GM18502 (cell line): ENCODE results near the gene ADAMTSL5.
"Not testable (repeated sequence)": the region's sequence is repeated elsewhere in the genome, so short reads cannot be mapped to it uniquely, and the experiment has no call there.

ENCODE experiments used
- ATAC-seq: cut with Tn5 transposase; IDR thresholded peaks from one replicate; pipeline ENCODE4 v1.9.1; 2021; ENCODE audit warnings: mild to moderate bottlenecking; ENCODE audit not compliant: unreplicated experiment, poor library complexity

Gene ADAMTSL5, protein sequence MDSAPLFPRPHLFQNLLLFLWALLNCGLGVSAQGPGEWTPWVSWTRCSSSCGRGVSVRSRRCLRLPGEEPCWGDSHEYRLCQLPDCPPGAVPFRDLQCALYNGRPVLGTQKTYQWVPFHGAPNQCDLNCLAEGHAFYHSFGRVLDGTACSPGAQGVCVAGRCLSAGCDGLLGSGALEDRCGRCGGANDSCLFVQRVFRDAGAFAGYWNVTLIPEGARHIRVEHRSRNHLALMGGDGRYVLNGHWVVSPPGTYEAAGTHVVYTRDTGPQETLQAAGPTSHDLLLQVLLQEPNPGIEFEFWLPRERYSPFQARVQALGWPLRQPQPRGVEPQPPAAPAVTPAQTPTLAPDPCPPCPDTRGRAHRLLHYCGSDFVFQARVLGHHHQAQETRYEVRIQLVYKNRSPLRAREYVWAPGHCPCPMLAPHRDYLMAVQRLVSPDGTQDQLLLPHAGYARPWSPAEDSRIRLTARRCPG

DNA sequence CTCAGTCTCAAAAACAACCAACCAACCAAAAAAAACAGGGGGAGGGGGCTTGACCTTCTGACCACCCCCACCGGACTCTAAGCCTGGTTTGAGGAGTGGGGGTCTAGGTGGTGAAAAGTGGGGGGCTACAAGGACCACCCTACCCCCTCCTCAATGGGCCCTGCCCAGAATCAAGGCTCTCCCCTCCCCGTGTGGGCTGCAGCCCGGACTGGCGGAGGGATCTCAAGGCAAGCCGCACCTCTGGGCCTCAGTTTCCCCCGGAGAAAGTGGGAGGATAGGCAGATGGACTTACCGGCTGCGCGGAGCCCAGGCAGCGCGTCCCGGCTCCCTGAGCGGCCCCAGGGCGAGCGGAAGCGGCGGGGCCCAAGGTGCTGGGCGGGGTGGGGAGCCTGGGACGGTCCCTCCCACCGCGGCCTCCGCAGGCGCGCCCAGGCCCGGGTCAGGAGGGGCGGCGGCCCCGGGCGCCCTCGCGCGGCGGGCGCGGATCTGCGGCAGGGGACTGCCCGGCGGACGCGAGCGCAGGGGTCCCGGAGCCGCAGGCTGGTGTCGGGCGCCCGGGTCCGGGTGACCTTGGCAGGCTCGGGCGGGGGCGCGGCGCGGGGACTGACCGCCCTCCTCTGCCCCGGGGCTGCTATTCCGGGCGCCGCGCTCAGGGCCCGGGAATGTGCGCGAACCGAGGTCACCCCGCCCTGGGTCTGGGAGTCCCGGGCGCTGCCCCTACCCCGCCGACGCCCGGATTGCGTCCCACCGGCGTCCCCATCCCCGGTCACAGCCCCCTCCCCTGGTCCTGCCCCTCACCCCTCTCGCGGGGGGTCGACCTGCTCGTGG lies at the start of gene ADAMTSL5:
TSS of gene ADAMTSL5 (minus strand) at position 349 of the 828 bp plus-strand sequence. CDS start 2,076 bp downstream, outside the sequence.
- no peak for ATAC-seq

DNA sequence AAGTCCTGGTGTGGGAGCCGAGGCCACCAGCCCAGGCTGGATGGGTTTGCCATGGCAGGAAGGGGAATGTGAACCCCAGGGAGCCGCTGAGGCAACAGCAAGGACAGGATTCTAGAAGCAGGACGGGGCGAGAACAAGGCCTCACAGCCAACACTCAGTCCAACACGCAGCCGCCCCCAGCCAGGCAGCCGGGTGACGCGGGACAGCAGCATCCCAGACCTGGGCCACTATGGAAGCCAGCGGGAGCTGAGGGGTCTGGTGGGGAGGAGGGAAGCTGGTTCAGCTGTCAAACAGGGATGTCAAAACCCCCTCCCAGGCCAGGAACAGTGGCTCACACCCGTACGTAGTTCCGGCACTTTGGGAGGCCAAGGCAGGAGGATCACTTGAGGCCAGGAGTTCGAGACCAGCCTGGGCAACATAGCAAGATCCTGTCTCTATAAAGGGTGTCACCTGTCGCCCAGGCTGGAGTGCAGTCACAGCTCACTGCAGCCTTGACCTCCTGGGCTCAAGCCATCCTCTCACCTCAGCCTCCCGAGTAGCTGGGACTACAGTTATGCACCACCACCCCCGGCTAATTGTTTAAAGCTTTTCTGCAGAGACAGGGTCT lies 48.5 kb upstream of the ADAMTSL5 start:
- no peak for ATAC-seq

DNA sequence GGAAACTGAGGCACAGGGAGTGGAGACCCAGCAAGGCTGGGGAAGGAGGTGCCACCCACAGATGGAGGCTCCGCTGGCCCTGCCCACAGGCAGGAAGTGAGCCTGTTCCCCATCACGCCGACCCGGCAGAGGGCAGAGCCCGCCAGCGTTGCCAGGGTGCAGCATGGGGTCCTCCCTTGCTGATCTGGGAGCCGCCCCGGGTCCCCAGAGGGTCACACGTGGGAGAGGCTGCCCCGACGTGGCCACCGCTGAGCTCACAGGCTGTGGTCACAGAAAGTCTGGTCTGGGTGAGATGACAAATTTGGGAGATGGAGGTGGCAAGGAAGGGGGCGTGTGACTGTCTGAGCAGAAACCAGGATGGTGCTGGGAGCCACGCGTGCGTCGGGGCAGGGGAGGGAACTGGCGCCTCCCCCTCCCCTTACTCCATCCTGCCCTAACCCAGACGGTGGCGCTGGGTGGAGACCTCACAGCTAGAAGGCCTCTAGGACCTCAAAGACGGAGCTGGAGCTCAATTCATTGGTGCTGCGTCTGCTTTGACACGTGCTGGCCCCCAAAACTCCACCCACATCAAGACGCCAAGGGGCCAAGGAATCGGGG lies 47.6 kb upstream of the ADAMTSL5 start:
- no peak for ATAC-seq

DNA sequence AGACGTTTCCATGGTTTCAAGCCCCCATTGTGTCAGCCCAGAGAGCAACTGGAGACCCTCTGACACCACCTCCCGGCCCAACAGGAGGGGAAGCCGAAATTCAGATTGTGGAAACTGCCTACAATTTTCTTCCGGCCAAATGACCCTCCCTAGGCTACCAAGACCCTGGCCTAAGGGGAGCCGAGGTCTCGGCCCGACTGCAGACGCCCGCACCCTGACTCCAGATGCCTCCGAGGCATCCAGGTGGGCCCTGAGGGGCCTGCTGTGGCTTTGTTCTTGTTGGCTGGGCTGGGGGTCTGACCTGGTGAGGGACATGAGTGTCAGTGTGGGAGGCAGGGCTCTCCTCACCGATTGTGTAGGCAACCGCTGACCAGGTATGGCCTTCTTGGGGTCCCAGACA lies 45.7 kb upstream of the ADAMTSL5 start:
- no peak for ATAC-seq

DNA sequence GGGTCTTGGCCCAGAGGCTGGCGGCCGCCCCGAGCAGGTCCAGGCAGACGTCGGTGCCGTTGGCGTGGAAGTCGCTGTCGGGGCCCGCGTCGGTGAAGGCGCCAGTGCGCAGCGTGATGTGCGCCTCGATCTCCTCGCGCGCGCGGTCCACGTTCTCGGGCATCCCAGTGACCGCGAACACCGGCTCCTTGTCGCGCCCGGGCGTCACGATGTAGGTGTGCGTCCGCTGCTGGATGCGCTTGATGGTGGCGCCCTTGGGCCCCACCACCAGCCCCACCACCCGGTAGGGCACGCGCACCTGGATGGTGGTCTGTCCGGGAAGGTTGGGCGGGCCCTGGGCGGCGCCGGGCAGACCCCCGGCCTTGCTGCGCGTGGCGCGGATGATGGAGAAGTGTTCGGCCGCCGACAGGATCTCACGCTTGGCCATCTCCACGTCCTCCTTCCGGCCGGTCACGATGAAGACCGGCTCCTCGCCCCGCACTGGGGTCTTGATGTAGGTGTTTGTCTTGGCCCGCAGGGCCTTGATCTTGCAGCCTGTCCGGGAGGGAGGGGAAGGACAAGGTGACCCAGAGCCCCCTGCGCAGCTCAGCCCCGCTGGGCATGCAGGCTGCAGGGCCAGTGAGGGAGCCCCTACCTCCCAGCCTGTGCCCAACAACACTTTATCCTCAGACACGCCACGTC lies 43.7 kb upstream of the ADAMTSL5 start:
- no peak for ATAC-seq

DNA sequence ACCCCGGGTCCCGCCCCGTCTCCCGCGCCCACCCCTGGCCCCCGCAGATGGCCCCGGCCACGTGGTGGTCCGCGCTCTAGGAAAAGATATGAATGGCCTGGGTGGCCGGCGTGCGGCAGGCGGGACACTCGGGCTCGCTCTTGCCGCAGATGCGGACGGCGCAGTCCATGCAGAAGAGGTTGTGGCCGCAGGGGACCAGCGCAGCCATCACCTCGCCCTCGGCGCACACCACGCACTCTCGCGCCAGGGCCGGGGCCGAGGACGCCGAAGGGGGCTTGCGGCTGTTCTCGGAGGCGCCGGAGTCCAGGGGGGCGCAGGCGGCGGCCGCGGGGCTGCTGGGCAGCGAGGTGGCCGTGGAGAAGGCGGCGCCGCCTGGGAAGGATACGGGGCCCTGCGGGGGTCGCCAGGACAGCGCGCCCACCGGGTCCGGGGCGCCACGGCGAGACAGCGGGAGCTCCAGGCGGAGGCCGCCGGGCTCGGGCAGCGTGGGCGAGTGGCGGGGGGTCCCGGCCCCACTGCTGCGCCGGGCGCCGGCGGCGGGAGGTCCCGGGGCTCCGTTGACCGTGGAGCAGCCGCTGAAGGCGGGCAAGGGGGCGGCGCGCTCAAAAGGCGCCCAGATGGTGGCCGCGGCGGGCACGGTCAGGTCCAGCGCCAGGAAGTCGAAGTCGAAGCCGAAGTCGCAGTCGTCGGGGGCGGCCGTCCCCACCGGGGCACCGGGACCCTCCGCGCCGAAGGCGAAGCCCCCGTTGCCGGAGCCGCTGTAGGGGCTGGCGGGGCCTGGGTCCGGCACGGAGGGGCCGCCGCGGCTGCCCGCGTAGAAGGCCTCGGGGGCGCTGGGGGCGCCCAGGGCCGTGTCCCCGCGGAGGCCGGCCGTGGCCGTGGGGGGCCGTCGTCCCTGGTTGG lies 42.9 kb upstream of the ADAMTSL5 start:
- no peak for ATAC-seq

DNA sequence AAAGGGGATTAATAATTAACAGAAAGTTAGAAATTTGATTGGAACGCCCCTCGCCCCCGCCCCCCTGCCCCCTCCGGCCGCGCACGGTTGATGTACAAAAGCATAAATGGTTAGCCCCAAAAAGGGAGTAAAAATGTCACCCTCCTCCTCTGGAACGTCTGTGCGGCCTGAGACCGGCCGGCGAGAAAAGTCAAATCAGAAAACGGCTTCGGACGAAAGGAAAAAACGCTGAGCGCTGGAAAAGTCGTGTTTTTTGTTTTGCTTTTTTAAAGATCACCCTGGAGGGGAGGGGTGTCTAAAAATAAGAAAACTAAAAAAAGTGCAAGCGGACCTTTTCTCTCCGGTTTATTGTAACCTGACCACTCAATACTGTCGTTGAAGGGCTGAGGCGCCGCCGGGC lies 42.1 kb upstream of the ADAMTSL5 start:
- ATAC-seq, result no peak

DNA sequence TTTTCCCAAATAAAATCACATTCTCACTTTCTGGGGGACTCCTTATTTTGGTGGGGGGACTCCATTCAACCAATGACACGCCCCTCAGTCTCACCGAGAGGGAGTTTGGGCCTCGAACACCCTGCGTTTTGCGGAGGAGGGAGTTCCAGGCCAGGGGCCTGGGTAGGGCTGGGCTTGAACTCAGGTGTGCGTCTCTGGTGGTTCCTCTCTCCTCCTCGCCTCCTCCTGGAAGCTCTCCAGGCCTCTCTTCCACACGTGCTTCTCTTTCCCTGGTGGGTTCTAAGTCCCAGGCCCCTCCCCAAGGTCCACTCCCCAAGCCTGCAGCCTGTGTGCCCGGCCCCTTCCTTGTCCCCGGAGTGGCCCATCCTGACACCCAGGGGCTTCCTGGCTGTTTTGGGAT lies 40.6 kb upstream of the ADAMTSL5 start:
- no peak for ATAC-seq

DNA sequence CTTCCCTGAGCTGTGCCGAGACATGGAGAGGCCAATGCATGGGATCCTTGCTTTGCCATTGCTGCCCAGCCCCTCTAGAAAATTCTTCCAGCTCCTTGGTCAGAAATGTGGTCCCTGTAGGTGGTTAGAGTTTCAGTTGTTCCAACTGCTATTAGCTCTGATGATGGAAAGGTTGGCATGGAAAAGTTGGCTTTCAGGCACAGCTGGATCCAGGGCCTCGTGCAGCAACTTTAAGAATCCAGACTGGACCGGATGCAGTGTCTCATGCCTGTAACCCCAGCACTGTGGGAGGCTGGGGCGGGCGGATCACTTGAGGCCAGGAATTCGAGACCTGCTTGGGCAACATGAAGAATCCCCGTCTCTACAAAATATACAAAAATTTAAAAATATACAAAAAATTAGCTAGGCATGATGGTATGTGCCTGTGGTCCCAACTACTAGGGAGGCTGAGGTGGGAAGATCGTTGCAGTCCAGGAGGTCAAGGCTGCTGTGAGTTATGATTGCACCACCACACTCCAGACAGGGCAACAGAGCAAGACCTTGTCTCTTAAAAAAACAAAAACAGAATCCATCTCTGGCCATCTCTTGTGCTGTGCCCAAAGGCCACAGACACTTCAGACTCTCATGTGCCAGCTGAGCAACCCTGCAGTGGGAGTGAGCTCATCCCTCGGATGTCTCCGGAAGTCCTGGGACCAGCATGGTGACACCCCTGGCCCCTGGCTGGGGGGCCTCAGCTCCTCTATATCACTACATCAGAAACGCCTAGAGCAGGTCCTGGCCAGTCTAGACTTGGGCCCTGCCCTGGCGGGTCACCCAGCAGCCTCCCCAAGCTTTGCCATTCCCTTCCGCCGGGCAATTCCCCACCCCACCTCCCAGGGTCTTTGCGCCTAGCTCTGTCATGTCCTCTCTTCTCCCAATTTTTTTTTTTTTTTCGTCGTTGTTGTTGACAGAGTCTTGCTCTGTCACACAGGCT lies 38.5 kb upstream of the ADAMTSL5 start:
- ATAC-seq, result no peak

DNA sequence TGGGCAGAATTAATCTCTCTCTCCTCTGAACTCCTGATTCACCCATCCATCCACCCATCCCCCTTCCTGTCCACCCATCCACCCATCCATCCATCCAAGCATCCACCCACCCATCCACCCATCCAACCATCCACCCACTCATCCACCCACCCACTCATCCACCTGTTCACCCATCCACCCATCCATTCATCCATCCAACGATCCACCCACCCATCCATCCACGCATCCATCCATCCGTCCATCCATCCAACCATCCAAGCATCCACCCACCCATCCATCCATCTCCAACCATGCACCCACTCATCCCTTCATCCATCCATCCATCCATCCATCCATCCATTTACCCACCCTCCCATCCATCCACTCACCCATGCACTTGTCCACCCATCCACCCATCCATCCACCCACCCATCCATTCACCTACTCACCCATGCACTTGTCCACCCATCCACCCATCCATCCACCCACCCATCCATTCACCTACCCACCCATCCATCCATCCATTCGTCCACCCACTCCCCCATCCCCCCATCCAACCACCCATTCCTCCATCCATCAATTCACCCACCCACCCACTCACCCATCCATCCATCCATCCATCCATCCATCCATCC lies 36.6 kb upstream of the ADAMTSL5 start:
- no peak for ATAC-seq

DNA sequence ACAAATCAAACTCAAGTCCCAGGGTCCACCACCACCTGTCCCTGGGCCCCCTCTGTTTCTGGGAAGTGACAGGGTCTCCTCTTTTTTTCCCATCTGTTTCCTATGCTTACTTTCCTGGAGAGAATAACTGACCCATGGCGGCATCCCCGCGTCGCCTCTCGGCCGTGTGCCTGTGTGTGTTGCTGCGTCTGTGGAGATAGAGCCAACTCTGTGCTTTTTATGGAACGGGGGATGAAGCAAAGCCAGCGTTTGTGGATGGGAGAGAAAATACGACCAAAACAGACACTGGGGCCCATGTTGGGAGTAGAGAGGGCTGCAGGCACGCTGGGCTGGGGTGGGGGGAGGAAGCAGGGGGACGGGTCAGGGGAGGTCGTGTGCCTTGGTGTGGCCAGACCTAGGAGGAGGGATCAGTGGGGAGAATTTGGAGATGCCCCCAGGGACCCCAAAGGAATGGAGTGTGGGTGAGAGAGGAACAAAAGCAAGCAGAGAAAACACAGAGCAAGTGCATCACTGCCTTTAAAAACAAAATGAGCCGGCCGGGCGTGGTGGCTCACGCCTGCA lies 27.6 kb upstream of the ADAMTSL5 start:
- ATAC-seq, result no peak

DNA sequence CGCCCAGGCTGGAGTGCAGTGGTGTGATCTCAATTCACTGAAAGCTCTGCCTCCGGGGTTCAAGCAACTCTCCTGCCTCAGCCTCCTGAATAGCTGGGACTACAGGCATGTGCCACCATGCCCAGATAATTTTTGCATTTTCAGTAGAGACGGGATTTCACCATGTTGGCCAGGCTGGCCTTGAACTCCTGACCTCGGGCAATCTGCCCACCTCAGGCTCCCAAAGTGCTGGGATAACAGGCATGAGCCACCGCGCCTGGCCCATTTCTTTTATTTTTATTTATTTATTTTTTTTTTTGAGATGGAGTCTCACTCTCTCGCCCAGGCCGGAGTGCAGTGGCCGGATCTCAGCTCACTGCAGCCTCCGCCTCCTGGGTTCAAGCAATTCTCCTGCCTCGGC lies 26.9 kb upstream of the ADAMTSL5 start:
- ATAC-seq, result not testable (repeated sequence)

DNA sequence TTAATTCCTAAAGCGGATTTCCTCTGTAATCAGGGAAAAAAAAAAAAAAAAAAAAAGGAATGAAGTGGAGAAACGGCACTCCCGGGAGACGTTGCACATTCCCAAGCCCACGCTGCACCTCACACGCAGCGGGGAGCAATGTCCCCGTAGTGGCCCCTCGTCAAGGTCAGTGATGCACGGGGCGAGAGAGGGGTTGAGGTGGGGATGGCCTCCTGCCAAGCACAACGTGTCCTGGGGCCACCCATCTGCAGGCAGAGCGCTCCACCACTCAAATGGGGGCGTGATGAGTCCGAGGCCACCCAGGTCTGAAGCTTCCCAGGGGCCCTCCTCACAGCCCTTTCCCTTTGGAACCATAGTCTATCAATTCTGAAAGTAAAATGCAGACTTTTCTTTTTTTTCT lies 26.2 kb upstream of the ADAMTSL5 start:
- no peak for ATAC-seq

DNA sequence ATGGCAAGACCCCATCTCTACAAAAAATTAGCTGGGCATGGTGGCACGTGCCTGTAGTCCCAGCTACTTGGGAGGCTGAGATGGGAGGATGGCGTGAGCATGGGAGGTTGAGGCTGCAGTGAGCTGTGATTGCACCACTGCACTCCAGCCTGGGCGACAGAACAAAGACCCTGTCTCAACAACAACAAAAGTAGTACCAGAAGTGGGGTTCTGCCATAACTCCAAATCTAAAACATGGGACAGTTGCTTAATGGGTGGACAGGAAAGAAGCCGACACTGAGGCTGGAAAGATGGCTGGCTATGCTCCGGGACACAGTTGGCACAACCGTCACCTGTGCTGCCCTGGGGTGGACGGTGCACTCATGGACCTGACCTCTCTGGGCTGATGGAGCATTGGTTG lies 22.9 kb upstream of the ADAMTSL5 start:
- not testable (repeated sequence) for ATAC-seq

DNA sequence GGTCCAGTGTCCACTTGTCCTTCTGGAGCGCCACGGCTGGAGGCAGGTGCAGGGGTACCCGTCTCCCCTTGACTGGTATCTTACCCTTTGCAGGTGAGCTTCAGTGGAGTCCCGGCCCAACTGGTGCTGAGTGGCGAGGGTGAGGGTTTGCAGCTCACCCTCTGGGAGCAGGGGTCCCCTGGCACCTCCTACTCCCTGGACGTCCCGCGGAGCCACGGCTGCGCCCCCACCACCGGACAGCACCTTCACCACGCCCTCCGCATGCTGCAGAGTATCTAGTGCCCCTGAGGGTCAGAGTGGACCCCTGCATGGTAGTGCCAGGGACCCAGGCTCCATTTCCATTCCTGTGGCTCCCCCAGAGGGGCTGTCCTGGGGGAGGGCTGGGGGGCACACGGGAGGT lies 22.2 kb upstream of the ADAMTSL5 start:
- ATAC-seq, result no peak

DNA sequence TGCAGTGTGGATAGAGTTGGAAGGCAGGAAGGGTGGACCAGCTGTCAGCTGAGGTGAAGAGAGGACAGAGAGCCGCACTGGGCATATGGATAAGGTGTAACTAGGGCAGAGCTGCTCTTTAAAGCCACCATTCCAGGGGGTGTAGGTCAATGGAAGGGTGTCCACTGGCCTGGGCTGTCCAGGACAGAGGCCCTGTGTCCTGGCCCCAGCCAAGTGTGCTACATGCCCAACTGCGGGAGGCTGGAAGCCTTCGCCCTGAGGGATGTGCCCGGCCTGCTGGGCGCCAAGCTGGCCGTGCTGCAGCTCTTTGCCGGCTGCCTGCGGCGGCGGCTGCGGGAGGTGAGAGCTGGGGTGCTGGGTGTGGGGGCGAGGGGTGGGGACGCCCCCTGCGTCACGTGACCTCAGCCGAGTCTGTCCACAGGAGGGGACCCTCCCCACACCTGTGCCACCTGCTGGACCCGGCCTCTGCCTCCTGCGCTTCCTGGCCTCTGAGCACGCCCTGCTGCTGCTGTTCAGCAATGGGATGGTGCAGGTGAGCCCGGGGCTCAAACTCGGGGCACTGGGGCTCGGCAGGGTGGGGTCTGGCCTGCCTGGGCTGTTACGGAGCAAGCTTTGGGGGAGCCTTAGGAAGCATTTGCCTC lies 20.8 kb upstream of the ADAMTSL5 start:
- ATAC-seq, result no peak

DNA sequence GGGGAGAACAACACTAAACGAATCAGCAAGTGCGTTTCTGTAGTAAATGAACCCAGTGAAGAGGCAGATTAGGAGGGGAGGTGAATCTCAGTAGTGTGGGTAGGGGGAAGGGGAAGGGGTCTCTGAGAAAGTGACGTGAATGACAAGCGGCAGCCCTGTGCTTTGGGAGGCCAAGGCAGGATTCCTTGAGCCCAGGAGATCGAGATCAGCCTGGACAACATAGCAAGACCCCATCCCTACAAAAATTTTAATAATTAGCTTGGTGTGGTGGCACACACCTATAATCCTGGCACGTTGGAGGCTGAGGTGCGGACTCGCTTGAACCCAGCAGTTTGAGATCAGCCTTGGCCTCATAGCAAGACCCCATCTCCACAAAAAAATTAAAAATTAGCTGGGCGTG lies 19.2 kb upstream of the ADAMTSL5 start:
- ATAC-seq, result no peak
